ENCODE measurements around the gene AP1S1.

Gene AP1S1

GRCh38 chr7:101201695-101202602 is 47.7 kb downstream of the AP1S1 start:
- no peak for DNase-seq

- no peak for DNase-seq
These were observed 48.3 kb downstream of the AP1S1 start for GRCh38 chr7:101202603-101202918.

- peak in 2 of 5 donors; percentile 16 to 21 for DNase-seq
These were observed 49.8 kb downstream of the AP1S1 start for GRCh38 chr7:101203740-101204738.

- no peak for DNase-seq
These were observed 51.8 kb downstream of the AP1S1 start for GRCh38 chr7:101205901-101206664.

- DNase-seq = no peak
These were observed 52.4 kb downstream of the AP1S1 start for GRCh38 chr7:101206665-101207042.

- no peak for DNase-seq
These were observed 53.2 kb downstream of the AP1S1 start for GRCh38 chr7:101207459-101207858.

- DNase-seq = no peak
These were observed 54.5 kb downstream of the AP1S1 start for GRCh38 chr7:101208794-101209193.

- DNase-seq = no peak
These were observed 55.9 kb downstream of the AP1S1 start for GRCh38 chr7:101210143-101210542.

Data from T-helper 1 cell (primary cell).